ENCODE results near the gene ZNF451. TPM values are rescaled to one million over a fixed set of nuclear protein-coding genes. Genes with fewer than 3 reads are reported as not detected.

The ZNF451 gene
- total RNA-seq, 1 experiment from 2014 or later, result 34.5 TPM

GRCh38 chr6:57069920-57070331 is 20.1 kb upstream of the ZNF451 start:
- no peaks in the 10 kb centered on the region for H3F3A ChIP-seq (ENCODE audit: low read length, unreplicated experiment)
- no peak overlapping the region for H3K4me2 ChIP-seq (ENCODE audit: low read length)
- no peak for TF ChIP-seq EZH2phosphoT487 (IDR thresholded peaks at IDR 0.05; ENCODE audit: borderline replicate concordance, low read length)
- no peak for TF ChIP-seq EZH2 (IDR thresholded peaks at IDR 0.05; ENCODE audit: low read length, unreplicated experiment)
- TF ChIP-seq, protein P1, sequence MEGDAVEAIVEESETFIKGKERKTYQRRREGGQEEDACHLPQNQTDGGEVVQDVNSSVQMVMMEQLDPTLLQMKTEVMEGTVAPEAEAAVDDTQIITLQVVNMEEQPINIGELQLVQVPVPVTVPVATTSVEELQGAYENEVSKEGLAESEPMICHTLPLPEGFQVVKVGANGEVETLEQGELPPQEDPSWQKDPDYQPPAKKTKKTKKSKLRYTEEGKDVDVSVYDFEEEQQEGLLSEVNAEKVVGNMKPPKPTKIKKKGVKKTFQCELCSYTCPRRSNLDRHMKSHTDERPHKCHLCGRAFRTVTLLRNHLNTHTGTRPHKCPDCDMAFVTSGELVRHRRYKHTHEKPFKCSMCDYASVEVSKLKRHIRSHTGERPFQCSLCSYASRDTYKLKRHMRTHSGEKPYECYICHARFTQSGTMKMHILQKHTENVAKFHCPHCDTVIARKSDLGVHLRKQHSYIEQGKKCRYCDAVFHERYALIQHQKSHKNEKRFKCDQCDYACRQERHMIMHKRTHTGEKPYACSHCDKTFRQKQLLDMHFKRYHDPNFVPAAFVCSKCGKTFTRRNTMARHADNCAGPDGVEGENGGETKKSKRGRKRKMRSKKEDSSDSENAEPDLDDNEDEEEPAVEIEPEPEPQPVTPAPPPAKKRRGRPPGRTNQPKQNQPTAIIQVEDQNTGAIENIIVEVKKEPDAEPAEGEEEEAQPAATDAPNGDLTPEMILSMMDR (conservative IDR thresholded peaks at IDR 0.05; ENCODE audit: low read depth, low read length), result no peak
- H3K4me3 ChIP-seq (ENCODE audit: low read length), result no peak overlapping the region
- ChIA-PET CTCF (no interaction called here), POLR2A (ENCODE audit: unreplicated experiment) (no interaction called here)
- no peaks in the 10 kb centered on the region for H3K79me2 ChIP-seq (ENCODE audit: low read length)
- H3K9me2 ChIP-seq (replicated peaks; ENCODE audit: low read length), result no peaks in the 10 kb centered on the region
- intact Hi-C loops (cut with micrococcal nuclease), result no loop called here
- H3K27me3 ChIP-seq (ENCODE audit: low read length), result no peaks in the 10 kb centered on the region
- H3K9ac ChIP-seq (ENCODE audit: low read length), result no peak overlapping the region
- no peaks in the 10 kb centered on the region for H4K20me1 ChIP-seq (ENCODE audit: low read length)
- H3K9me3 ChIP-seq (ENCODE audit: low read length), result no peaks in the 10 kb centered on the region
- no TSS peak for BruUV-seq (replicated peaks)
- no peaks in the 10 kb centered on the region; the same call in 1 of the 2 replicates for H3K36me3 ChIP-seq (ENCODE audit: low read depth, low read length)
- DNase-seq (no peak), ATAC-seq (no peak)
- no peak overlapping the region for H2AFZ ChIP-seq (ENCODE audit: low read length)
- H3K4me1 ChIP-seq (ENCODE audit: insufficient read depth, low read length), result no peaks in the 10 kb centered on the region
- H3K27ac ChIP-seq (ENCODE audit: low read length), result no peak overlapping the region

DNA sequence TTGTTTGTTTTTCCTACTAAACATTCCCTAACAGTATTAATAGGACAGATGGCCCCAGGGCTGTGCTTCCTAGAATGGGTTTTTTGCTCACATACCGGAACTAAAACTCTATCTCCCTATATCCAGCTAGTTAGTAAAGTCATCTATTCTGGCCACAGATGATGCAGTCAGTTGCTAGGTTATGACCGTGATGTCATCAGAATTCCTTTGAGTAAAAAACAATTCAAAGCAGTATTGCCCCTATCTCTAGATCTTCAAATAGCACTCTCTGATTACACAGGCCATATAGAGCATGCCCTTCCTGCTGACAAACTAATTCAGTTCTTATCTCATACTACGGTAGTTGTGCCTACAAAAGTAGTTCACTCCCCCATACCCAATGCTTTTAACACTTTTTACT is 17.9 kb upstream of the ZNF451 start:
- Histone ChIP-seq H3K9me2 (replicated peaks; ENCODE audit: low read length) (no peaks in the 10 kb centered on the region), H3K9me3 (ENCODE audit: low read length) (no peaks in the 10 kb centered on the region), H4K20me1 (ENCODE audit: low read length) (no peaks in the 10 kb centered on the region), H3K79me2 (ENCODE audit: low read length) (no peaks in the 10 kb centered on the region), H3F3A (ENCODE audit: low read length, unreplicated experiment) (no peaks in the 10 kb centered on the region), H3K4me3 (ENCODE audit: low read length) (no peak overlapping the region), H3K27ac (ENCODE audit: low read length) (no peak overlapping the region), H2AFZ (ENCODE audit: low read length) (no peak overlapping the region), H3K9ac (ENCODE audit: low read length) (no peak overlapping the region), H3K36me3 (ENCODE audit: low read depth, low read length) (no peaks in the 10 kb centered on the region), H3K4me2 (ENCODE audit: low read length) (no peak overlapping the region), H3K27me3 (ENCODE audit: low read length) (no peaks in the 10 kb centered on the region), H3K4me1 (ENCODE audit: insufficient read depth, low read length) (no peaks in the 10 kb centered on the region)
- TF ChIP-seq EZH2phosphoT487 (IDR thresholded peaks at IDR 0.05; ENCODE audit: borderline replicate concordance, low read length) (no peak), EZH2 (IDR thresholded peaks at IDR 0.05; ENCODE audit: low read length, unreplicated experiment) (no peak)
- TF ChIP-seq, protein P1 (conservative IDR thresholded peaks at IDR 0.05; ENCODE audit: low read depth, low read length), result no peak
- POLR2A ChIA-PET (ENCODE audit: unreplicated experiment), result no interaction called here
- CTCF ChIA-PET, result no interaction called here
- DNase-seq (no peak), ATAC-seq (no peak)
- no TSS peak for BruUV-seq (replicated peaks)
- intact Hi-C loops (cut with micrococcal nuclease), result no loop called here

- no peaks in the 10 kb centered on the region for H3K9me3 ChIP-seq (ENCODE audit: low read length)
- H2AFZ ChIP-seq (ENCODE audit: low read length), result no peak overlapping the region
- intact Hi-C loops (cut with micrococcal nuclease), result no loop called here
- CTCF ChIA-PET, result no interaction called here
- H4K20me1 ChIP-seq (ENCODE audit: low read length), result no peaks in the 10 kb centered on the region
- no peak overlapping the region for H3K4me3 ChIP-seq (ENCODE audit: low read length)
- ATAC-seq (no peak), DNase-seq (no peak)
- H3K9ac ChIP-seq (ENCODE audit: low read length), result no peak overlapping the region
- no peak overlapping the region for H3K27ac ChIP-seq (ENCODE audit: low read length)
- H3K27me3 ChIP-seq (ENCODE audit: low read length), result no peaks in the 10 kb centered on the region
- no peaks in the 10 kb centered on the region for H3K79me2 ChIP-seq (ENCODE audit: low read length)
- no peak overlapping the region for H3K4me2 ChIP-seq (ENCODE audit: low read length)
- H3K4me1 ChIP-seq (ENCODE audit: insufficient read depth, low read length), result no peaks in the 10 kb centered on the region
- TF ChIP-seq EZH2phosphoT487 (IDR thresholded peaks at IDR 0.05; ENCODE audit: borderline replicate concordance, low read length) (no peak), EZH2 (IDR thresholded peaks at IDR 0.05; ENCODE audit: low read length, unreplicated experiment) (no peak)
- TF ChIP-seq, protein P1 (conservative IDR thresholded peaks at IDR 0.05; ENCODE audit: low read depth, low read length), result no peak
- POLR2A ChIA-PET (ENCODE audit: unreplicated experiment), result no interaction called here
- no peaks in the 10 kb centered on the region for H3K9me2 ChIP-seq (replicated peaks; ENCODE audit: low read length)
- no peaks in the 10 kb centered on the region for H3F3A ChIP-seq (ENCODE audit: low read length, unreplicated experiment)
- H3K36me3 ChIP-seq (ENCODE audit: low read depth, low read length), result no peaks in the 10 kb centered on the region
- no TSS peak for BruUV-seq (replicated peaks)
Measured at GRCh38 chr6:57074383-57074782, 15.6 kb upstream of the ZNF451 start.
